ENCODE measurements around the gene IL22RA2.
A peak's percentile ranks its signal among the peaks of the same experiment; 100 is the strongest.

The IL22RA2 gene

GRCh38 chr6:137097526-137097925, 75.9 kb downstream of the IL22RA2 start:
- no peak for TF ChIP-seq CTCF (IDR thresholded peaks at IDR 0.05; ENCODE audit: insufficient read depth, low read depth, low read length, missing control alignments)
- no peak for DNase-seq (ENCODE audit: low read depth)
- H3K4me3 ChIP-seq (ENCODE audit: low read depth, low read length) = no peak overlapping the region

GRCh38 chr6:137097057-137097456, 76.4 kb downstream of the IL22RA2 start:
- no peak overlapping the region for H3K4me3 ChIP-seq (ENCODE audit: low read depth, low read length)
- peak; percentile 66 for DNase-seq (ENCODE audit: low read depth)
- no peak for TF ChIP-seq CTCF (IDR thresholded peaks at IDR 0.05; ENCODE audit: insufficient read depth, low read depth, low read length, missing control alignments)

- H3K4me3 ChIP-seq (ENCODE audit: low read depth, low read length) = no peak overlapping the region
- DNase-seq (ENCODE audit: low read depth) = peak; percentile 92
- TF ChIP-seq CTCF (IDR thresholded peaks at IDR 0.05; ENCODE audit: insufficient read depth, low read depth, low read length, missing control alignments) = no peak
Observed at GRCh38 chr6:137095651-137096238, 77.7 kb downstream of the IL22RA2 start.

- DNase-seq (ENCODE audit: low read depth) = no peak
- no peak overlapping the region for H3K4me3 ChIP-seq (ENCODE audit: low read depth, low read length)
- TF ChIP-seq CTCF (IDR thresholded peaks at IDR 0.05; ENCODE audit: insufficient read depth, low read depth, low read length, missing control alignments) = no peak
Observed at GRCh38 chr6:137095093-137095492, 78.4 kb downstream of the IL22RA2 start.

- TF ChIP-seq CTCF (IDR thresholded peaks at IDR 0.05; ENCODE audit: insufficient read depth, low read depth, low read length, missing control alignments) = peak; percentile 70
- H3K4me3 ChIP-seq (ENCODE audit: low read depth, low read length) = no peak overlapping the region
- DNase-seq (ENCODE audit: low read depth) = peak; percentile 88
Observed at GRCh38 chr6:137094411-137095008, 78.9 kb downstream of the IL22RA2 start.
